GM23338 (cell line): ENCODE measurements around the gene LRSAM1. TPM values are rescaled to one million over a fixed set of nuclear protein-coding genes. Genes with fewer than 3 reads are reported as not detected.

ENCODE experiments used
- ATAC-seq: fragments of 200-7000 bp; cut with Tn5 transposase; 3 replicates; pipeline ENCODE4 v1.9.1; 2020
- DNase-seq: peaks from one replicate; pipeline ENCODE4 v3.0.0-alpha.2; 2015; ENCODE audit warnings: low spot score
- H2AFZ ChIP-seq: fragments of 200-600 bp; sonication (generic); 2 replicates; pipeline ENCODE4 v1.8.0; 2016; ENCODE audit warnings: antibody characterized with exemption, mild to moderate bottlenecking, moderate library complexity
- H3F3A ChIP-seq: fragments of 200-600 bp; sonication (generic); replicated peaks from 2 replicates; pipeline ENCODE4 v1.8.0; 2017; ENCODE audit warnings: antibody characterized with exemption, mixed run types, low read depth
- H3K27ac ChIP-seq: fragments of 200-600 bp; sonication (generic); 2 replicates; pipeline ENCODE4 v1.6.1; 2016; ENCODE audit warnings: low read depth
- H3K27me3 ChIP-seq: fragments of 200-600 bp; sonication (generic); 2 replicates; pipeline ENCODE4 v1.8.0; 2016; ENCODE audit warnings: mild to moderate bottlenecking, mixed run types, moderate library complexity; ENCODE audit not compliant: insufficient read depth
- H3K36me3 ChIP-seq: fragments of 200-600 bp; sonication (generic); 2 replicates; pipeline ENCODE4 v1.8.0; 2016; ENCODE audit warnings: mild to moderate bottlenecking; ENCODE audit not compliant: insufficient read depth
- H3K4me1 ChIP-seq: fragments of 200-600 bp; sonication (generic); 2 replicates; pipeline ENCODE4 v1.8.0; 2016; ENCODE audit warnings: mild to moderate bottlenecking, moderate library complexity; ENCODE audit not compliant: insufficient read depth
- H3K4me2 ChIP-seq: fragments of 200-600 bp; sonication (generic); 2 replicates; pipeline ENCODE4 v1.7.1; 2017; ENCODE audit warnings: mixed run types
- H3K4me3 ChIP-seq: fragments of 200-600 bp; sonication (generic); 2 replicates; pipeline ENCODE4 v1.6.1; 2016; ENCODE audit warnings: mixed run types
- H3K79me2 ChIP-seq: fragments of 200-600 bp; sonication (generic); replicated peaks from 2 replicates; pipeline ENCODE4 v1.8.0; 2017; ENCODE audit warnings: mild to moderate bottlenecking; ENCODE audit not compliant: insufficient read depth
- H3K9me2 ChIP-seq: fragments of 200-600 bp; sonication (generic); 2 replicates; pipeline ENCODE4 v1.8.0; 2017; ENCODE audit not compliant: insufficient read depth
- H4K20me1 ChIP-seq: fragments of 200-600 bp; sonication (generic); replicated peaks from 2 replicates; pipeline ENCODE4 v1.8.0; 2017; ENCODE audit warnings: mild to moderate bottlenecking; ENCODE audit not compliant: insufficient read depth
- H3K27ac Mint-ChIP-seq: 2 replicates; pipeline ENCODE4 v1.8.0; 2020; ENCODE audit warnings: inconsistent platforms, mild to moderate bottlenecking, moderate library complexity, mixed read lengths
- H3K27me3 Mint-ChIP-seq: 3 replicates; pipeline ENCODE4 v1.8.0; 2022; ENCODE audit warnings: low read depth, mild to moderate bottlenecking, moderate library complexity, mixed read lengths, inconsistent platforms; ENCODE audit not compliant: insufficient read depth, poor library complexity
- H3K36me3 Mint-ChIP-seq: 3 replicates; pipeline ENCODE4 v1.8.0; 2021; ENCODE audit warnings: low read depth, mild to moderate bottlenecking, inconsistent platforms, moderate library complexity, mixed read lengths
- H3K4me1 Mint-ChIP-seq: 3 replicates; pipeline ENCODE4 v1.8.0; 2020; ENCODE audit warnings: mild to moderate bottlenecking, inconsistent platforms, mixed read lengths
- H3K4me3 Mint-ChIP-seq: 3 replicates; pipeline ENCODE4 v1.8.0; 2021; ENCODE audit warnings: moderate library complexity, mild to moderate bottlenecking, inconsistent platforms, mixed read lengths
- H3K9me3 Mint-ChIP-seq: 3 replicates; pipeline ENCODE4 v1.8.0; 2020; ENCODE audit warnings: moderate library complexity, mild to moderate bottlenecking, inconsistent platforms, mixed read lengths
- CREB1 ChIP-seq: fragments of 250-450 bp; sonication (Bioruptor Pico); IDR thresholded peaks from 2 replicates; pipeline ENCODE4 v1.5.0; 2020; ENCODE audit warnings: low read depth, mild to moderate bottlenecking, moderate library complexity
- EZH2 ChIP-seq: fragments of 200-600 bp; sonication (generic); IDR thresholded peaks from one replicate; pipeline ENCODE4 v1.8.0; 2017; ENCODE audit warnings: antibody characterized with exemption, mild to moderate bottlenecking, low read depth; ENCODE audit not compliant: unreplicated experiment
- EZH2phosphoT487 ChIP-seq: fragments of 200-600 bp; sonication (generic); IDR thresholded peaks from one replicate; pipeline ENCODE4 v1.8.1; 2018; ENCODE audit warnings: antibody characterized with exemption; ENCODE audit not compliant: unreplicated experiment
- JUNB ChIP-seq: IDR thresholded peaks from one replicate; pipeline ENCODE4 v1.6.1; 2016; ENCODE audit warnings: antibody characterized with exemption; ENCODE audit not compliant: unreplicated experiment
- NANOG ChIP-seq: IDR thresholded peaks from 2 replicates; pipeline ENCODE4 v1.6.1; 2016; ENCODE audit warnings: antibody characterized with exemption, borderline replicate concordance
- POLR2AphosphoS5 ChIP-seq: IDR thresholded peaks from 2 replicates; pipeline ENCODE4 v1.6.1; 2016; ENCODE audit warnings: antibody characterized with exemption, low read depth
- STAT1 ChIP-seq: IDR thresholded peaks from one replicate; pipeline ENCODE4 v1.6.1; 2016; ENCODE audit warnings: antibody characterized with exemption; ENCODE audit not compliant: unreplicated experiment
- ZNF114 ChIP-seq: fragments of 250-450 bp; sonication (Bioruptor Pico); IDR thresholded peaks from 2 replicates; pipeline ENCODE4 v1.5.0; 2020; ENCODE audit warnings: mild to moderate bottlenecking, moderate library complexity
- ZNF331 ChIP-seq: fragments of 250-450 bp; sonication (Bioruptor Pico); IDR thresholded peaks from 2 replicates; pipeline ENCODE4 v1.5.0; 2020; ENCODE audit warnings: low read depth, mild to moderate bottlenecking, moderate library complexity
- polyA plus RNA-seq: library from polyadenylated mRNA; unstranded; fragments of >200 nt; fragmentation: Nextera tagmentation; extraction: Ambion mirVana; gene quantifications from 2 replicates; pipeline ENCODE4 v1.2.1, GENCODE V29; 2016
- total RNA-seq: library from RNA; depleted of rRNA; stranded (reverse); fragments of >200 nt; shearing (Covaris generic); gene quantifications from 2 replicates; pipeline ENCODE4 v1.2.3, GENCODE V29; 2014
- TF ChIP-seq, protein P1 (sequence below): IDR thresholded peaks from 2 replicates; pipeline ENCODE4 v1.6.1; 2016; ENCODE audit warnings: antibody characterized with exemption
- TF ChIP-seq, protein P2 (sequence below), 2 experiments: fragments of 200-600 bp in 1 of 2; sonication (generic) in 1 of 2; conservative IDR thresholded peaks; 2 replicates each; pipeline versions ENCODE4 v1.5.1 to v1.6.1; 2016 to 2017; ENCODE audit warnings: antibody characterized with exemption in 2 of 2, low read depth in 2 of 2, mild to moderate bottlenecking in 2 of 2, moderate library complexity in 1 of 2
- TF ChIP-seq, protein P3 (sequence below): IDR thresholded peaks from one replicate; pipeline ENCODE4 v1.6.1; 2018; ENCODE audit warnings: antibody characterized with exemption; ENCODE audit not compliant: unreplicated experiment

The LRSAM1 gene
- total and polyA plus RNA-seq, 2 experiments from 2014 or later: 12.8 to 21.9 TPM

DNA sequence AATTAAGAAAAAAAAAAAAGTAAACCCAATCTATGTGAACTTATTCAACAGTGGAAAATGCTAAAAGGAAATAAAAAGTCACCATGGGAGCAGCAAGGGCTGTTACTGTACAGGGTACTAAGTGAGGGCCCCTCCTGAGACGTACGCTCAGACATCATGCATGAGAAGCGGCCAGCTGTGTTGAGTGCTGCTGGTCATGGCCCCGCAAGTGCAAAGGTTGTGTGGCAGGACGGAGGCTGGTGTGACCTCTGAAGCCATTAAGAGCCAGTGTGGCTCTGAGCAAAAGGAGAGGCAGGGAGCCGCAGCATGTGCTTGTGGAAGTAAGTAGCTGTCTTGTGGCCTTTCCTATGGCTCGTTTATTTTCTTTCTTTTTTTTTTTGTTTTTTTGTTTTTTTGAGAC, 30.3 kb upstream of the LRSAM1 start:
- no peak for ATAC-seq
- H3K27me3 Mint-ChIP-seq: peaks cover 21% of the 10 kb centered on the region

DNA sequence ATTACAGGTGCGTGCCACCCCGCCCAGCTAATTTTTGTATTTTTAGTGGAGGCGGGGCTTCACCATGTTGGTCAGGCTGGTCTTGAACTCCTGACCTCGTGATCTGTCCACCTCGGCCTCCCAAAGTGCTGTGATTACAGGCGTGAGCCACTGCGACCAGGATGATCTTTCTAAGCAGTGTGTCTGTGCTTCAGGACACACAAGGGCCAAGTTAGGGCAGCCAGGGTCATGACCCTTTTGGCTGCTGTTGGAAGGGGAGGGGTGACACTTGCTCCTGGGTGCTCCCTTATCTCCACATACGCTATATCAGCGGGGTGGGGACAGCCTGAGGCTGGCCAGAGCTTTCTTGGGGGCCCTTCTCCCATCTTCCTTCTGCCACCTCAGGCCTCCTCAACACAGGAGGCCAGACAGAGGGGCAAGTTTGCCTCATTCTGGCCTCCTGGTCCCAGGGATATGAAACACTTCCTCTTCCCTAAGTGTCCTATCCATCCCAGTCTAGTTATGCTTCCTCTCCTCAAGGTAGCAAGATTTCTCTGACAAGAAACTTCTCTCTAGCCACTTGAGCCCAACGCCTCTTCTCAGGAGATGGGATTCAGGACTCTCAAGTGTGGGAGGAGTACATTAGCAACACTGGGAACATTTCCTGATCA, 29.1 kb upstream of the LRSAM1 start:
- H3K79me2 ChIP-seq: peaks cover 31% of the 10 kb centered on the region
- H2AFZ ChIP-seq: no peak overlapping the region
- Mint-ChIP-seq H3K36me3 (no peaks in the 10 kb centered on the region; the same call in 2 of the 3 replicates), H3K27me3 (peaks cover 19% of the 10 kb centered on the region), H3K27ac (no peak overlapping the region), H3K9me3 (no peaks in the 10 kb centered on the region), H3K4me1 (peaks cover 34% of the 10 kb centered on the region), H3K4me3 (no peak overlapping the region)
- no peaks in the 10 kb centered on the region for H3K27me3 ChIP-seq
- no peak for ATAC-seq
- H3F3A ChIP-seq: 0 out of 2 replicates have a peak, but pooled peaks cover 9% of the 10 kb centered on the region
- no peaks in the 10 kb centered on the region; the same call in none of the 2 replicates for H4K20me1 ChIP-seq
- peak overlapping the region; percentile 95; the same call in 1 of the 2 replicates for H3K4me3 ChIP-seq
- no peak for DNase-seq
- no peaks in the 10 kb centered on the region for H3K9me2 ChIP-seq
- peaks cover 12% of the 10 kb centered on the region for H3K4me1 ChIP-seq
- H3K36me3 ChIP-seq: no peaks in the 10 kb centered on the region
- no peak overlapping the region for H3K27ac ChIP-seq
- no peak overlapping the region; the same call in 1 of the 2 replicates for H3K4me2 ChIP-seq
- TF ChIP-seq, protein P1, sequence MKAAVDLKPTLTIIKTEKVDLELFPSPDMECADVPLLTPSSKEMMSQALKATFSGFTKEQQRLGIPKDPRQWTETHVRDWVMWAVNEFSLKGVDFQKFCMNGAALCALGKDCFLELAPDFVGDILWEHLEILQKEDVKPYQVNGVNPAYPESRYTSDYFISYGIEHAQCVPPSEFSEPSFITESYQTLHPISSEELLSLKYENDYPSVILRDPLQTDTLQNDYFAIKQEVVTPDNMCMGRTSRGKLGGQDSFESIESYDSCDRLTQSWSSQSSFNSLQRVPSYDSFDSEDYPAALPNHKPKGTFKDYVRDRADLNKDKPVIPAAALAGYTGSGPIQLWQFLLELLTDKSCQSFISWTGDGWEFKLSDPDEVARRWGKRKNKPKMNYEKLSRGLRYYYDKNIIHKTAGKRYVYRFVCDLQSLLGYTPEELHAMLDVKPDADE: no peak
- TF ChIP-seq ZNF114 (CRISPR knock-in tag) (no peak), EZH2 (no peak), CREB1 (CRISPR knock-in tag) (no peak), JUNB (no peak), EZH2phosphoT487 (no peak), POLR2AphosphoS5 (no peak)
- TF ChIP-seq, protein P2, sequence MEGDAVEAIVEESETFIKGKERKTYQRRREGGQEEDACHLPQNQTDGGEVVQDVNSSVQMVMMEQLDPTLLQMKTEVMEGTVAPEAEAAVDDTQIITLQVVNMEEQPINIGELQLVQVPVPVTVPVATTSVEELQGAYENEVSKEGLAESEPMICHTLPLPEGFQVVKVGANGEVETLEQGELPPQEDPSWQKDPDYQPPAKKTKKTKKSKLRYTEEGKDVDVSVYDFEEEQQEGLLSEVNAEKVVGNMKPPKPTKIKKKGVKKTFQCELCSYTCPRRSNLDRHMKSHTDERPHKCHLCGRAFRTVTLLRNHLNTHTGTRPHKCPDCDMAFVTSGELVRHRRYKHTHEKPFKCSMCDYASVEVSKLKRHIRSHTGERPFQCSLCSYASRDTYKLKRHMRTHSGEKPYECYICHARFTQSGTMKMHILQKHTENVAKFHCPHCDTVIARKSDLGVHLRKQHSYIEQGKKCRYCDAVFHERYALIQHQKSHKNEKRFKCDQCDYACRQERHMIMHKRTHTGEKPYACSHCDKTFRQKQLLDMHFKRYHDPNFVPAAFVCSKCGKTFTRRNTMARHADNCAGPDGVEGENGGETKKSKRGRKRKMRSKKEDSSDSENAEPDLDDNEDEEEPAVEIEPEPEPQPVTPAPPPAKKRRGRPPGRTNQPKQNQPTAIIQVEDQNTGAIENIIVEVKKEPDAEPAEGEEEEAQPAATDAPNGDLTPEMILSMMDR (conservative IDR thresholded peaks at IDR 0.05; ENCODE audit: low read depth in 2 of 2): no peak
- TF ChIP-seq, protein P3, sequence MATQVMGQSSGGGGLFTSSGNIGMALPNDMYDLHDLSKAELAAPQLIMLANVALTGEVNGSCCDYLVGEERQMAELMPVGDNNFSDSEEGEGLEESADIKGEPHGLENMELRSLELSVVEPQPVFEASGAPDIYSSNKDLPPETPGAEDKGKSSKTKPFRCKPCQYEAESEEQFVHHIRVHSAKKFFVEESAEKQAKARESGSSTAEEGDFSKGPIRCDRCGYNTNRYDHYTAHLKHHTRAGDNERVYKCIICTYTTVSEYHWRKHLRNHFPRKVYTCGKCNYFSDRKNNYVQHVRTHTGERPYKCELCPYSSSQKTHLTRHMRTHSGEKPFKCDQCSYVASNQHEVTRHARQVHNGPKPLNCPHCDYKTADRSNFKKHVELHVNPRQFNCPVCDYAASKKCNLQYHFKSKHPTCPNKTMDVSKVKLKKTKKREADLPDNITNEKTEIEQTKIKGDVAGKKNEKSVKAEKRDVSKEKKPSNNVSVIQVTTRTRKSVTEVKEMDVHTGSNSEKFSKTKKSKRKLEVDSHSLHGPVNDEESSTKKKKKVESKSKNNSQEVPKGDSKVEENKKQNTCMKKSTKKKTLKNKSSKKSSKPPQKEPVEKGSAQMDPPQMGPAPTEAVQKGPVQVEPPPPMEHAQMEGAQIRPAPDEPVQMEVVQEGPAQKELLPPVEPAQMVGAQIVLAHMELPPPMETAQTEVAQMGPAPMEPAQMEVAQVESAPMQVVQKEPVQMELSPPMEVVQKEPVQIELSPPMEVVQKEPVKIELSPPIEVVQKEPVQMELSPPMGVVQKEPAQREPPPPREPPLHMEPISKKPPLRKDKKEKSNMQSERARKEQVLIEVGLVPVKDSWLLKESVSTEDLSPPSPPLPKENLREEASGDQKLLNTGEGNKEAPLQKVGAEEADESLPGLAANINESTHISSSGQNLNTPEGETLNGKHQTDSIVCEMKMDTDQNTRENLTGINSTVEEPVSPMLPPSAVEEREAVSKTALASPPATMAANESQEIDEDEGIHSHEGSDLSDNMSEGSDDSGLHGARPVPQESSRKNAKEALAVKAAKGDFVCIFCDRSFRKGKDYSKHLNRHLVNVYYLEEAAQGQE: no peak

More for the DNA sequence above, 30.3 kb upstream of the LRSAM1 start:
- H4K20me1 ChIP-seq: no peaks in the 10 kb centered on the region; the same call in none of the 2 replicates
- TF ChIP-seq ZNF331 (CRISPR knock-in tag): no peak
- TF ChIP-seq POLR2AphosphoS5: no peak
- no peak for TF ChIP-seq EZH2
- TF ChIP-seq CREB1 (CRISPR knock-in tag): no peak
- TF ChIP-seq ZNF114 (CRISPR knock-in tag): no peak
- no peak for TF ChIP-seq STAT1
- TF ChIP-seq NANOG: no peak
- no peak overlapping the region for H3K27ac Mint-ChIP-seq
- no peak overlapping the region for H3K4me3 ChIP-seq
- no peaks in the 10 kb centered on the region for H3K27me3 ChIP-seq
- H3K9me3 Mint-ChIP-seq: no peaks in the 10 kb centered on the region
- H3K9me2 ChIP-seq: no peaks in the 10 kb centered on the region
- H3K4me1 Mint-ChIP-seq: peaks cover 34% of the 10 kb centered on the region
- H3K36me3 ChIP-seq: no peaks in the 10 kb centered on the region
- no peak for DNase-seq
- H3K4me1 ChIP-seq: peaks cover 12% of the 10 kb centered on the region
- H3F3A ChIP-seq: 0 out of 2 replicates have a peak, but pooled peaks cover 6% of the 10 kb centered on the region
- H3K4me3 Mint-ChIP-seq: no peak overlapping the region
- no peak overlapping the region for H3K4me2 ChIP-seq
- H3K79me2 ChIP-seq: peaks cover 20% of the 10 kb centered on the region
- no peak overlapping the region for H3K27ac ChIP-seq
- no peak overlapping the region for H2AFZ ChIP-seq
- no peaks in the 10 kb centered on the region; the same call in 2 of the 3 replicates for H3K36me3 Mint-ChIP-seq
